NCI-H1930 (cell line): Measurements from ENCODE around the gene HDAC4.

Experiments used
- DNase-seq, 2 experiments: peaks; one replicate each; lab custom pipeline; 2025; lab: John Stamatoyannopoulos, UW

Gene HDAC4

GRCh38 chr2:239368906-239369552, 31.8 kb downstream of the HDAC4 start:
- DNase-seq = no peak

DNA sequence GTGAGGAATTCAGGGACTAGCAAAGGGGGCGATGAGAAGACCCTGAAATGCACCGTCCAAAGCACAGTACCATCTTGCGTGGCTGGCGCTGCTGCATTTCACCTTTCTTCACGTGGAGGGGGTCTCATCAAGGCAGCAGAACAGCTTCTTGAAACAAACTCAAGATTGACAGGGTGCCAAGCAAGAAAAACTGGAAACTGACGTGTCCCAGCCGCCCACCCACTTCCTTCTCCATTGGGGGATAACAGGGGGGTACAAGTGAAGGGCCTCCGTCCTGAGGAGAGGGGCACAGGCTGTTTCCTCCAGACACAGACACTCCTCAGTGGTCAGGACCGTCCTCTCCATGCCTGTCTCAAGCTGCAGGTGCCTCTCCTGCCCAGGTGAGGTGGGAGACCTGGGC, 32.5 kb downstream of the HDAC4 start:
- no peak for DNase-seq

GRCh38 chr2:239366740-239367139, 34.1 kb downstream of the HDAC4 start:
- no peak for DNase-seq

- no peak for DNase-seq
Measured at GRCh38 chr2:239365782-239366435, 34.9 kb downstream of the HDAC4 start.

DNA sequence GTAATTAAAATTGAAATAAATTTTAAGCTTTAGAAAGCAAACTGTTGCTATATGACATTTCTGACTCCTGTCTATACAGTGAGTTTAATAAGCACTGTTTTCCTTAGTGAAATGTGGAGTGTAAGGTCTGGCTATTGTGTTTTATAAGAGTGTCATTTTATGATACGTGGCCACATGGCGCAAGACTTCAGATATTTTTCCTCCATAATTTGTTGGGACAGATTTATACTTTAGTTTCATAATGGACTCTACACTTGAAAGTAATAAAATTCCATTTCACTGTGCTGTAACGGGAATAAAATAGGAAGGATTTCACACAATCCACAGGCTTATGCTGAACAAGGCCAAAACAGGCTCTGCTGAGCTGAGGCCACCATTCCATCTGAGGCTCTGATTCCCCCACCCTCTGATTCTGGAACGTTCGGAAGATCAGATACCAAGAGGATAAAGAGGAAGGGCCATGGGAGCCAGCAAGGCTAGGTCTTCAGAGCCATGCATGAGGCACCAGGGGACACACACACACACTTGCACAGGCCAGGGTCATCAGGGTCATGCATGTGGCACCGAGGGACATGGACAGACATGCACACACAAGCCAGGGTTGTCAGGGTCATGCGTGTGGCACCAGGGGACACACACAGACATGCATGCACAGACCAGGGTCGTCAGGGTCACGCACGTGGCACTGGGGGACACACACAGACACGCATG, 35.6 kb downstream of the HDAC4 start:
- DNase-seq = no peak

DNA sequence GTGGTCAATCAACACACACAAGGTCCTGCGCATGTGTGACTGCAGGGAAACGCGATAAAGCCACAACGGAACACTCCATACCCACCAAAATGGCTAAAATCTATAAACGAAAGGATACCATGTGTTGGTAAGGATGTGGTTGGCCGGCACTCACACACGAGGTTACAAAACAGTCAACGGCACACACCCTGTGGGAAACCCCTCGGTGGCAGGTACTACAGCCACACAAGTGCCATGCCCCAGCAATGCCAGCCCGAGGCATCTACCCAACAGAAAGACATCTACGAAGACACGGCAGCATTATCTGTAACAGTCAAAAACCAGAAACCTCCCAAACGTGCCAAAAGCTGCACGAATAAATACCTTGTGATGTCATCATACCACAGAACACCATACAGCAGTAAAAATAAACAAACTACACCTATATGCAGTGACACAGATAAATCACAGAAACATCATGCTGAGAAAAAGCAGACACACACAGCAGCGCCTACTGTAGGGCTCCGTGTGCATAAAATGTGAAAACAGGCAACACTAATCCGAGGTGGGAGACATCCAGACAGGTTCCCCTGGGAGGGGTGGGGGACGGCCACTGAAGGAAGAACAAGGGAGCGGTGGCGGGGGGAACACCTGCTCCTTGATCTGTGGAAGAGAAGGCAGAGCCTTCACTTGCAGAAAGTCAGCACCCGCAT, 36.7 kb downstream of the HDAC4 start:
- no peak for DNase-seq

- no peak for DNase-seq
Measured at GRCh38 chr2:239362507-239362906, 38.3 kb downstream of the HDAC4 start.

DNA sequence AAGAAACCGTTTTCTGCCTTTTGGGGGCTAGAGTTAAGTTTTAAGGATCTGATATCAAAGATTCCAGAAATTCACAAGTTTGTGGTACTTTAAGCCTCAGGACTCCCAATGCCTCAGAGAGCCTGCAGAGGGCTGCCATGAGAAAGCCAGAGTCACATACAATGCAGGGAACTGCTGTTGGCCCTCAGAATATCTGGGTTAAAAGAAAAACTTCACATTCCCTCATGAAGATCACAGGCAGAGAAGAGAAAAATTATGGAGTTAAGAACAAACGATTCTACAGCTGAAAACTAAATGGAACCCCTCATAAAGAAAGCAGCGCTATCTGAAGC, 39.5 kb downstream of the HDAC4 start:
- no peak for DNase-seq

DNA sequence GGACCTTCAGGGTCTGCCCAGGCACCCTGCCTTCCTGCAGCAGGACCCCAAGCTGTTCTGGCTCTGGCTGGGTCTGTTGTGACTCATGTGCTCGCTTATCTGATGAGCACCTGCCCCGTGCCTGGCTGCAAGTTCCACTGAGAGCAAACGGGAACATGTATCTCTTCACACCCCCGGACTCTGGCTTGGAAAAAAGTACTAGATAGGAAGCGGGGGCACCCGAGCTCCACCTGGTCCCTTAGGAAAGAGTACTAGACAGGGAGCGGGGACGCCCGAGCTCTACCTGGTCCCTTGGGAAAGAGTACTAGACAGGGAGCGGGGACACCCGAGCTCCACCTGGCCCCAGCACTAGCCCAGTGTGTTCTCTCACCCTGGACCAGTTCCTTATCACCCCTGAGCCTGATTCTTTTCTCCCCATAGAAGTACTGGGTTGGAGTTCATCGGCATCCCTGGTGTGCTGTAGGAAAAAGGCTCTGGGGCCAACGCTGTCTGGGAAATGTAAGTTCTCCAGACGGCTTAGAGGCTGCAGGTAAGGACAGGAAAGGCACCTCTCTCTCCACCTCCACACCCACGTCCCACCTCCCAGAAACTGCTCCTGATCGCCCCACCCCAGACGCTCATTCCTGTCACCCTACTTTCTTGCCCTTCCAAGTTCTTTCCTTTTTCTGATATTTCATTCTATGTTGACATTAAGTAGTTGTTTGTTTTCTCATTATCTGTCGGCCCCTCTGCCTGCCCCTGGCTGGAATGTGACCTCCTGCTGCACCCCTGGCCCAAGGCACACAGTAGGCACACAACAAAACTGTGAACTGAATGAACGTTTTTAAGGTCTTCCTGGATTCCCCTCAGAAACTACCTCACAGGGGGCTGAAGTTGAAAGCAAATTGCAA, 40.2 kb downstream of the HDAC4 start:
- DNase-seq = no peak

DNA sequence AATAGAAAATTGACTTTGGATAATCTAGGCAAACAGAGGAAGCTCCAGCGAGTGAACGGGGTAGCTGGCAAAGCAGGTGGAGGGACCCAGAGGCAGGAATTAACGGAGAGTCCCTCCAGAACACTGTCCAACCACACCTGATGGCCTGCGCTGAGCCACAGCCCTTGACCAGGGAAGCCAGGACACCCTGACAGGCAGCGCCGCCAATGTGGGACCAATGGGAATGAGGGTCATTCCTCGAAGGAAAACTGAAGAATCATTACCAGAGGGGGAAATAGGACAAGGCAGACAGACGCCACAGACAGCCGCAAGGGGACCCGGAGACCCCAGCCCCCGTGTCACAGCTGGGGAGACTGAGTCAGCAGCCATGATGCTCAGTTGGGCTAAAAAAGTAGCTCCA, 40.8 kb downstream of the HDAC4 start:
- no peak for DNase-seq

- no peak for DNase-seq
Measured at GRCh38 chr2:239359196-239359912, 41.5 kb downstream of the HDAC4 start.

DNA sequence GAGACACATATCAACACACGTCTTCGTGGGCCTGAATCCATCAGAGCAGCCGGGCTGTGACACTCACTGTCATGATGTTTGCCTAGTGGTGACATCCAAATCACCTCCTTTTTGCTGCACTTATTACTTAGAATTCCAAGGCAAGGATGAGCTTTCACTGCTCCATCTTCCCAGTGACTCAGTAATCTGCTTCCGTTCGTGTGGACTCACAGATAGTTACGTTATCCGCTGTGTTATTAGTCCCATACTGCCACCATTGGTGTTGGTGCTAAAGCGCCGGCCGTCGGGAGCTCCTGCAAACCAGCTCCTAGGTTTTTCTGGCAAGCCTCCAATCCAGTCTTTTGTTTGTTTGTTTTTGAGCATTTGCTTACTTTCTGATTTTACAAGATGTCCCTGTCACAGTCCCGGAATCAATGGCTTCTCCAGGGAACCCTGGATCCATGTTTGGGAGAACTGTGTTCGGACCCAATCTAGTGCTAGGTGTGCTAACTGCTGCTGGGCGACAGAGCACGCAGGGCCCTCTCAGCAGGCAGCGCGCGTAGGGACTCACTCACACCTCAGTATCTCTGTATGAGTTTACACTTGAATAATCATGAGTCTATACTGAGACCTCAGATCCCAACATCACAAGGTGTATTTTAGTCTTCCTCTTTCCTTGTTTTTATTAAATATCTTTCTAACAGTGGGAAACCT, 42.6 kb downstream of the HDAC4 start:
- no peak for DNase-seq

DNA sequence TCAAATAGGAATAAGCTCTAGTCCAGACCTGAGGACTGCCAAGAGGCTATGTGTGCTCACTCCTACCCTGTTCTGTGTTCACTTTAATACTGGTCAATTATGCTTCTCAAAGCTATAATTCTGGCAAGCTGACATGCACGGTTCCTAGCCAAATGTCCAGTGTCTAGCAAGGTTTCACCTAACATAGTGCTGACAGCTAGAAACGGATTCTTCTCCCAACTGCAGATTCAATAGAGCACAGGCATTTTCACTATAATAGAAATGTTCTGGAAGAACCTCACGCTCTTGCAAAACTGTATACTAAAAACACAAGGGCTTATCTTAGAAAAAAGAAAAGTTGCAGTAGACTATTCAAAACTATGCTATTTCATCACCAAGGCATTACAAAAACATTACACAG, 45.1 kb downstream of the HDAC4 start:
- no peak for DNase-seq

- no peak for DNase-seq
Measured at GRCh38 chr2:239355139-239355538, 45.7 kb downstream of the HDAC4 start.

- no peak for DNase-seq
Measured at GRCh38 chr2:239354791-239355136, 46.1 kb downstream of the HDAC4 start.

- DNase-seq = no peak
Measured at GRCh38 chr2:239354132-239354790, 46.6 kb downstream of the HDAC4 start.

DNA sequence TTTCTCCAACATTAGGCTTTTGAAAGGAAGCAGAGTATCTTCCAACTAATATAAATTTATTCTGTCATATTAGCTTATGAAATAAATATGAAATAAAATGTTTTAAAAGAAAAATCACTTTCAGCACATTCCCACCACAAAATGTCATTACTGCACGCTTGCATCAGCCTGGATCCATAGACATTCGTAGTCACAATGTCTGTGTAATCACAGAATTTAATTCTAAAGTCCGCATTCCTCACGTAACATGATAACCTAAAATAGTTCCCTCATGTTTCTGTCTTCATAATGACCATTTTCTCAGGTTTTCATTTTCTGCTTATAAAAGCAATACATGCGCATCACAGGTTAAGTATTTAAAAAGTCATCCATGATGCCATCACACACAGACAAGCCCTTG, 47.1 kb downstream of the HDAC4 start:
- DNase-seq = no peak

DNA sequence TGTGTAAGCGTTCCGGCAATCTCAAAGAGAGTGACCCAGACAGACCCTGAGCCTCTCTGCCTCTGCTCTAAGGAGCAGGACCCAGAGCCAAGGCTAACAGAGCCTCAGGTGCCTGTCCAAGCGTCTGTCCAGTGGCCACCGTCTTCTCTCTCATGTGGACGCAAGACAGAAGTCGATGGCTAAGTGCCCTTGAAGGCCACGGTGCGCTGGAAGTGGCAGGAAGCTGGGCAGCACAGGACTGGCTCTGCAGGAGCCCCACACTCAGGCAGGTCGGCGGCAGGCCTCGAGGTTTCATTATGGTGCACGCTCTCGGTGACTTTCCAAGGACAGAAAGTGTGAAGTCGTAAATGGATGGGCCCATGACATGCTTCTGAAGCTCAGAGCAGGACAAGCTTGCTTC, 49.1 kb downstream of the HDAC4 start:
- DNase-seq = no peak

- DNase-seq = no peak
Measured at GRCh38 chr2:239349453-239350135, 51.2 kb downstream of the HDAC4 start.
